OCI-LY3 (cell line): ENCODE data around the gene EPHA1.

Experiments
- EZH2phosphoT487 ChIP-seq: fragments of 200-600 bp; shearing (Covaris generic); IDR thresholded peaks from 2 replicates; pipeline ENCODE4 v1.6.1; 2018; ENCODE audit warnings: antibody characterized with exemption, mixed run types, low read depth
- TF ChIP-seq, protein P1 (sequence below): fragments of 200-600, 300-600 bp; sonication (generic); IDR thresholded peaks from 2 replicates; pipeline ENCODE4 v1.5.1; 2014; ENCODE audit warnings: antibody characterized with exemption, low read length, low read depth

- TF ChIP-seq, protein P1, sequence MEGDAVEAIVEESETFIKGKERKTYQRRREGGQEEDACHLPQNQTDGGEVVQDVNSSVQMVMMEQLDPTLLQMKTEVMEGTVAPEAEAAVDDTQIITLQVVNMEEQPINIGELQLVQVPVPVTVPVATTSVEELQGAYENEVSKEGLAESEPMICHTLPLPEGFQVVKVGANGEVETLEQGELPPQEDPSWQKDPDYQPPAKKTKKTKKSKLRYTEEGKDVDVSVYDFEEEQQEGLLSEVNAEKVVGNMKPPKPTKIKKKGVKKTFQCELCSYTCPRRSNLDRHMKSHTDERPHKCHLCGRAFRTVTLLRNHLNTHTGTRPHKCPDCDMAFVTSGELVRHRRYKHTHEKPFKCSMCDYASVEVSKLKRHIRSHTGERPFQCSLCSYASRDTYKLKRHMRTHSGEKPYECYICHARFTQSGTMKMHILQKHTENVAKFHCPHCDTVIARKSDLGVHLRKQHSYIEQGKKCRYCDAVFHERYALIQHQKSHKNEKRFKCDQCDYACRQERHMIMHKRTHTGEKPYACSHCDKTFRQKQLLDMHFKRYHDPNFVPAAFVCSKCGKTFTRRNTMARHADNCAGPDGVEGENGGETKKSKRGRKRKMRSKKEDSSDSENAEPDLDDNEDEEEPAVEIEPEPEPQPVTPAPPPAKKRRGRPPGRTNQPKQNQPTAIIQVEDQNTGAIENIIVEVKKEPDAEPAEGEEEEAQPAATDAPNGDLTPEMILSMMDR, result no peak
- TF ChIP-seq EZH2phosphoT487, result no peak
Measured at GRCh38 chr7:143341842-143342241, 66.8 kb downstream of the EPHA1 start.
